HEK293 (cell line): ENCODE measurements around the gene CFAP46.

Source experiments
- CTCF ChIA-PET: fragments of 350-600 bp; formaldehyde crosslinking; extraction: SDS; loops from one replicate; lab custom pipeline; 2021; ENCODE audit warnings: antibody characterized with exemption; lab: Yijun Ruan, JAX
- POLR2A ChIA-PET: fragments of 300-600 bp; formaldehyde crosslinking; extraction: SDS; loops from one replicate; lab custom pipeline; 2020; ENCODE audit warnings: antibody characterized with exemption, inconsistent platforms; lab: Yijun Ruan, JAX
- H3K27ac ChIP-seq: fragments of 200-500 bp; sonication (Bioruptor generic); 2 replicates; pipeline ENCODE4 v1.5.1; 2014; ENCODE audit warnings: low read depth, low read length, control low read depth, inconsistent platforms; ENCODE audit errors: extremely low read depth
- H3K36me3 ChIP-seq, 2 experiments: fragments of 200-500 bp in 1 of 2; sonication (Bioruptor generic) in 1 of 2; 1 replicate in 1 of 2; 2 replicates in 1 of 2; pipeline ENCODE4 v1.5.1; 2014 to 2017; ENCODE audit warnings: inconsistent platforms in 2 of 2, low read length in 2 of 2; ENCODE audit not compliant: control insufficient read depth in 2 of 2, insufficient read depth in 1 of 2
- H3K4me1 ChIP-seq: fragments of 200-500 bp; sonication (Bioruptor generic); 2 replicates; pipeline ENCODE4 v1.5.1; 2014; ENCODE audit warnings: mild to moderate bottlenecking, low read length, inconsistent platforms; ENCODE audit not compliant: control insufficient read depth, insufficient read depth
- H3K4me3 ChIP-seq: 2 replicates; pipeline ENCODE4 v1.5.1; 2011; ENCODE audit warnings: low read depth, mild to moderate bottlenecking, control low read depth, low read length, moderate library complexity
- H3K9me3 ChIP-seq: fragments of 200-500 bp; sonication (Bioruptor generic); 2 replicates; pipeline ENCODE4 v1.5.1; 2014; ENCODE audit warnings: low read depth, low read length, inconsistent platforms; ENCODE audit not compliant: control insufficient read depth, insufficient read depth
- BCL11A ChIP-seq: fragments of 450-650 bp; formaldehyde crosslinking; IDR thresholded peaks from 2 replicates; pipeline ENCODE4 v1.5.1; 2016; ENCODE audit warnings: low read depth, missing biosample characterization, missing genetic modification characterization
- BCL11B ChIP-seq: fragments of 450-650 bp; formaldehyde crosslinking; IDR thresholded peaks from 2 replicates; pipeline ENCODE4 v1.5.1; 2016; ENCODE audit warnings: low read depth, missing biosample characterization, missing genetic modification characterization
- CTCF ChIP-seq: fragments of 450-650 bp; formaldehyde crosslinking; IDR thresholded peaks from 2 replicates; pipeline ENCODE4 v1.5.1; 2016; ENCODE audit warnings: missing biosample characterization, missing genetic modification characterization
- EGR2 ChIP-seq: fragments of 450-650 bp; formaldehyde crosslinking; IDR thresholded peaks from 2 replicates; pipeline ENCODE4 v1.5.1; 2016; ENCODE audit warnings: low read depth, missing biosample characterization, missing genetic modification characterization
- PRDM6 ChIP-seq: fragments of 450-650 bp; formaldehyde crosslinking; IDR thresholded peaks from 2 replicates; pipeline ENCODE4 v1.5.1; 2017; ENCODE audit warnings: missing biosample characterization, missing genetic modification characterization
- ZBTB1 ChIP-seq: fragments of 450-650 bp; formaldehyde crosslinking; IDR thresholded peaks from 2 replicates; pipeline ENCODE4 v1.5.1; 2016; ENCODE audit warnings: missing biosample characterization, missing genetic modification characterization
- ZBTB17 ChIP-seq: fragments of 450-650 bp; formaldehyde crosslinking; IDR thresholded peaks from 2 replicates; pipeline ENCODE4 v1.5.1; 2016; ENCODE audit warnings: missing biosample characterization, missing genetic modification characterization
- ZBTB44 ChIP-seq: fragments of 450-650 bp; IDR thresholded peaks from 2 replicates; pipeline ENCODE4 v1.5.1; 2018; ENCODE audit warnings: missing biosample characterization, mild to moderate bottlenecking, missing genetic modification characterization
- ZIC2 ChIP-seq: fragments of 450-650 bp; formaldehyde crosslinking; IDR thresholded peaks from 2 replicates; pipeline ENCODE4 v1.5.1; 2016; ENCODE audit warnings: missing biosample characterization, missing genetic modification characterization
- ZNF146 ChIP-seq: fragments of 450-650 bp; formaldehyde crosslinking; IDR thresholded peaks from 2 replicates; pipeline ENCODE4 v1.5.1; 2016; ENCODE audit warnings: missing biosample characterization, missing genetic modification characterization
- ZNF155 ChIP-seq: fragments of 450-650 bp; formaldehyde crosslinking; IDR thresholded peaks from 2 replicates; pipeline ENCODE4 v1.5.1; 2016; ENCODE audit warnings: missing biosample characterization, missing genetic modification characterization
- ZNF184 ChIP-seq: fragments of 450-650 bp; IDR thresholded peaks from 2 replicates; pipeline ENCODE4 v1.5.1; 2018; ENCODE audit warnings: missing biosample characterization, mild to moderate bottlenecking, missing genetic modification characterization
- ZNF19 ChIP-seq: fragments of 450-650 bp; formaldehyde crosslinking; IDR thresholded peaks from 2 replicates; pipeline ENCODE4; 2016; ENCODE audit warnings: missing biosample characterization, missing genetic modification characterization, low read depth
- ZNF223 ChIP-seq: fragments of 450-650 bp; formaldehyde crosslinking; IDR thresholded peaks from 2 replicates; pipeline ENCODE4 v1.5.1; 2016; ENCODE audit warnings: missing biosample characterization, missing genetic modification characterization
- ZNF394 ChIP-seq: fragments of 450-650 bp; formaldehyde crosslinking; IDR thresholded peaks from 2 replicates; pipeline ENCODE4 v1.5.1; 2016; ENCODE audit warnings: missing biosample characterization, missing genetic modification characterization, mild to moderate bottlenecking, moderate library complexity, borderline replicate concordance
- ZNF514 ChIP-seq: fragments of 450-650 bp; formaldehyde crosslinking; IDR thresholded peaks from 2 replicates; pipeline ENCODE4 v1.5.1; 2016; ENCODE audit warnings: missing biosample characterization, missing genetic modification characterization
- ZNF529 ChIP-seq: fragments of 450-650 bp; formaldehyde crosslinking; IDR thresholded peaks from 2 replicates; pipeline ENCODE4 v1.5.1; 2017; ENCODE audit warnings: missing genetic modification characterization, missing biosample characterization; ENCODE audit not compliant: insufficient replicate concordance
- ZNF76 ChIP-seq: fragments of 450-650 bp; formaldehyde crosslinking; IDR thresholded peaks from 2 replicates; pipeline ENCODE4; 2016; ENCODE audit warnings: low read depth, missing biosample characterization, missing genetic modification characterization, borderline replicate concordance
- ZNF792 ChIP-seq: fragments of 450-650 bp; formaldehyde crosslinking; IDR thresholded peaks from 2 replicates; pipeline ENCODE4 v1.5.1; 2016; ENCODE audit warnings: missing biosample characterization, missing genetic modification characterization
- ZNF843 ChIP-seq: fragments of 450-650 bp; formaldehyde crosslinking; IDR thresholded peaks from 2 replicates; pipeline ENCODE4 v1.5.1; 2016; ENCODE audit warnings: missing biosample characterization, missing genetic modification characterization
- ZSCAN16 ChIP-seq: fragments of 450-650 bp; formaldehyde crosslinking; IDR thresholded peaks from 2 replicates; pipeline ENCODE4 v1.5.1; 2016; ENCODE audit warnings: missing biosample characterization, missing genetic modification characterization

Gene CFAP46

GRCh38 chr10:132779549-132780294 is 162.6 kb downstream of the CFAP46 start:
- ChIA-PET CTCF (no interaction called here), POLR2A (no interaction called here)
- H3K4me1 ChIP-seq: no peaks in the 10 kb centered on the region
- H3K27ac ChIP-seq: no peak overlapping the region
- H3K36me3 ChIP-seq: no peaks in the 10 kb centered on the region
- no peaks in the 10 kb centered on the region for H3K9me3 ChIP-seq
- H3K4me3 ChIP-seq: no peak overlapping the region
- no peak for TF ChIP-seq EGR2 (tag by site-specific recombination)
- no peak for TF ChIP-seq ZNF146 (tag by site-specific recombination)
- no peak for TF ChIP-seq ZNF843 (tag by site-specific recombination)
- TF ChIP-seq ZNF155 (tag by site-specific recombination): no peak
- no peak for TF ChIP-seq ZNF184 (tag by site-specific recombination)
- TF ChIP-seq ZBTB44 (tag by site-specific recombination): no peak
- no peak for TF ChIP-seq ZNF19 (tag by site-specific recombination)
- no peak for TF ChIP-seq ZNF394 (tag by site-specific recombination)
- TF ChIP-seq BCL11A (tag by site-specific recombination): no peak
- TF ChIP-seq ZBTB17 (tag by site-specific recombination): no peak
- no peak for TF ChIP-seq ZNF792 (tag by site-specific recombination)
- no peak for TF ChIP-seq ZNF514 (tag by site-specific recombination)
- no peak for TF ChIP-seq ZIC2 (tag by site-specific recombination)
- no peak for TF ChIP-seq CTCF (tag by site-specific recombination)
- no peak for TF ChIP-seq ZNF223 (tag by site-specific recombination)
- TF ChIP-seq ZNF529: no peak
- no peak for TF ChIP-seq ZNF76 (tag by site-specific recombination)
- no peak for TF ChIP-seq ZBTB1
- TF ChIP-seq ZSCAN16: no peak
- no peak for TF ChIP-seq BCL11B (tag by site-specific recombination)
- TF ChIP-seq, all 188 proteins: peak for 0

GRCh38 chr10:132777441-132777840 is 164.9 kb downstream of the CFAP46 start:
- H3K4me3 ChIP-seq: no peak overlapping the region
- POLR2A ChIA-PET: no interaction called here
- TF ChIP-seq PRDM6 (tag by site-specific recombination): no peak
- TF ChIP-seq, all 188 proteins: peak for 0
- H3K4me1 ChIP-seq: no peaks in the 10 kb centered on the region
- CTCF ChIA-PET: no interaction called here
- H3K9me3 ChIP-seq: no peaks in the 10 kb centered on the region
- H3K27ac ChIP-seq: no peak overlapping the region
- H3K36me3 ChIP-seq: no peaks in the 10 kb centered on the region
